Measurements from ENCODE around the gene FARS2. TPM values are rescaled to one million over a fixed set of nuclear protein-coding genes. Genes with fewer than 3 reads are reported as not detected.

FARS2 gene
- total RNA-seq, 4 donors from 2014 or later: 16.4 to 26.1 (median 21.4) TPM

DNA sequence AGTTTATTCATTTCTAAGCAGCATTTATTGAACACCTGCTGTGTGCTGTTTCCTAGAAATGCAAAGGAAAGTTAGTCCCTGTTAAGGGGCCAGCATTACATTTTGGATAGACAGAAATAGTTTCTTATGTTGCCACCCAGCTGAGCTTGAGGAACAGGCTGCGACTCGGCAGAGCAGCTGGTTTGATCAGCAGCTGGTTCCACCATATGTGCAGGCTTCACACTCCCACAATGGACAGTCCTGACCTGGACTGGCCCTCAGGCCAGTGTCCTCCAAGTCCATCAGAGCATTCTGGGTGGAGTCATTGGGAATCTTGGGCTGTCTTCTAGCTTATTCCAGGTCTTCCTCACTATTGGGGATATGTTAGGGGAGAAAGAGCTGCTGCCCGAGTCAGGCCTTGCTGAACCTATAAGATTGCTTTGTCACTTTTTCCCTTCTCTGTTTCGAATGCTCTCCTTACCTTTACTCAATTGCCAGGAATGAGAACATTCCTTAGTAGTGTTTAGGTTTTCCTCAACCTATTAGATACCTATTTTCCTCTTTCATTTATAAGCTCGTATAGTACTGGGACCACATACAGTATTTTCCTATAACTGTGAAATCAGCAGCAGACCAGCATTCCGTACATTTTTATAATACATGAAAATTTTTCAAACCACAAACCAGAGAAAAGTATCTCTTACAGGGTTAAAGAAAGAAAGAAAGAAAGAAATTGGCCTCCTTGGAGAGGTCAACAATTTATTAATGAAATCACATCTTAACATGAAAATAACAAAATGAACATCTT, 203.0 kb downstream of the FARS2 start:
- H3K36me3 ChIP-seq: no peaks in the 10 kb centered on the region
- H3K27me3 ChIP-seq: no peaks in the 10 kb centered on the region
- TF ChIP-seq POLR2A (IDR thresholded peaks at IDR 0.05) (no peak), EP300 (IDR thresholded peaks at IDR 0.05) (no peak)
- TF ChIP-seq, protein P1, sequence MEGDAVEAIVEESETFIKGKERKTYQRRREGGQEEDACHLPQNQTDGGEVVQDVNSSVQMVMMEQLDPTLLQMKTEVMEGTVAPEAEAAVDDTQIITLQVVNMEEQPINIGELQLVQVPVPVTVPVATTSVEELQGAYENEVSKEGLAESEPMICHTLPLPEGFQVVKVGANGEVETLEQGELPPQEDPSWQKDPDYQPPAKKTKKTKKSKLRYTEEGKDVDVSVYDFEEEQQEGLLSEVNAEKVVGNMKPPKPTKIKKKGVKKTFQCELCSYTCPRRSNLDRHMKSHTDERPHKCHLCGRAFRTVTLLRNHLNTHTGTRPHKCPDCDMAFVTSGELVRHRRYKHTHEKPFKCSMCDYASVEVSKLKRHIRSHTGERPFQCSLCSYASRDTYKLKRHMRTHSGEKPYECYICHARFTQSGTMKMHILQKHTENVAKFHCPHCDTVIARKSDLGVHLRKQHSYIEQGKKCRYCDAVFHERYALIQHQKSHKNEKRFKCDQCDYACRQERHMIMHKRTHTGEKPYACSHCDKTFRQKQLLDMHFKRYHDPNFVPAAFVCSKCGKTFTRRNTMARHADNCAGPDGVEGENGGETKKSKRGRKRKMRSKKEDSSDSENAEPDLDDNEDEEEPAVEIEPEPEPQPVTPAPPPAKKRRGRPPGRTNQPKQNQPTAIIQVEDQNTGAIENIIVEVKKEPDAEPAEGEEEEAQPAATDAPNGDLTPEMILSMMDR (IDR thresholded peaks at IDR 0.05): no peak
- peaks cover 0 to 5% (median 0%) of the 10 kb centered on the region in 4 donors for H3K9me3 ChIP-seq
- H3K27ac ChIP-seq: no peak overlapping the region
- H3K4me3 ChIP-seq: no peak overlapping the region
- DNase-seq (ENCODE audit: low spot score in 2 of 2): no peak
- peaks cover 0 to 6% (median 0%) of the 10 kb centered on the region in 4 donors for H3K4me1 ChIP-seq
- 86 to 93% methylated on average over 6 of the region's 6 CpGs for WGBS, 2 donors

- Histone ChIP-seq H3K4me3 (no peak overlapping the region), H3K36me3 (no peaks in the 10 kb centered on the region), H3K27ac (no peak overlapping the region), H3K27me3 (no peaks in the 10 kb centered on the region), H3K9me3 (peaks cover 0 to under 1% (median 0%) of the 10 kb centered on the region in 4 donors), H3K4me1 (peaks cover 0 to 5% (median under 1%) of the 10 kb centered on the region in 4 donors)
- TF ChIP-seq EP300 (IDR thresholded peaks at IDR 0.05) (no peak), POLR2A (IDR thresholded peaks at IDR 0.05) (no peak)
- TF ChIP-seq, protein P1 (IDR thresholded peaks at IDR 0.05): no peak
- WGBS, 2 donors: 90 to 92% methylated on average over 5 of the region's 5 CpGs
- DNase-seq (ENCODE audit: low spot score in 2 of 2): no peak
Observed at GRCh38 chr6:5466281-5467136, 205.2 kb downstream of the FARS2 start.

DNA sequence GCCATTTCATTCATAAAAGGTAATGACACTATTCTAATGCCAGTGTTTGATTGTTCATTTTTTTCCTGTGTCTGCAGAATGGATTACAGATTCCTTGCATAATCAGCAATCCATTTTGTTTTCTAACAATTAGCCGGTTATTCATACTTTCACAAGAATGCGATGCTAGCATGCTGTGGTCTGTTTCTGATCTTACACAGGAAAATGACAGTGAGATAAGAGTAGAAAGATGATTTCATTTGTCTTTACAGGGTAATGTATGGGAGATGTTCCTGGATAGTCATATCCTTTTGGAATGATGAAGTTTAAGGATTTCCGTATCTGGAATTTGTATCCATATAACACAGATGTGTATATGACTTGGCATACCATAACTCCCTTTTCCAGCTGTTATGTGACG, 207.3 kb downstream of the FARS2 start:
- TF ChIP-seq POLR2A (IDR thresholded peaks at IDR 0.05): no peak
- TF ChIP-seq, protein P1 (IDR thresholded peaks at IDR 0.05): no peak
- no peak for TF ChIP-seq EP300 (IDR thresholded peaks at IDR 0.05)
- no peak overlapping the region for H3K4me3 ChIP-seq
- no peak for DNase-seq (ENCODE audit: low spot score in 2 of 2)
- no peak overlapping the region for H3K27ac ChIP-seq
- H3K36me3 ChIP-seq: no peaks in the 10 kb centered on the region
- 73 to 76% methylated on average over 4 of the region's 4 CpGs for WGBS, 2 donors
- no peaks in the 10 kb centered on the region for H3K9me3 ChIP-seq
- no peaks in the 10 kb centered on the region for H3K27me3 ChIP-seq
- peaks cover 0 to 8% (median 3%) of the 10 kb centered on the region in 4 donors for H3K4me1 ChIP-seq

DNA sequence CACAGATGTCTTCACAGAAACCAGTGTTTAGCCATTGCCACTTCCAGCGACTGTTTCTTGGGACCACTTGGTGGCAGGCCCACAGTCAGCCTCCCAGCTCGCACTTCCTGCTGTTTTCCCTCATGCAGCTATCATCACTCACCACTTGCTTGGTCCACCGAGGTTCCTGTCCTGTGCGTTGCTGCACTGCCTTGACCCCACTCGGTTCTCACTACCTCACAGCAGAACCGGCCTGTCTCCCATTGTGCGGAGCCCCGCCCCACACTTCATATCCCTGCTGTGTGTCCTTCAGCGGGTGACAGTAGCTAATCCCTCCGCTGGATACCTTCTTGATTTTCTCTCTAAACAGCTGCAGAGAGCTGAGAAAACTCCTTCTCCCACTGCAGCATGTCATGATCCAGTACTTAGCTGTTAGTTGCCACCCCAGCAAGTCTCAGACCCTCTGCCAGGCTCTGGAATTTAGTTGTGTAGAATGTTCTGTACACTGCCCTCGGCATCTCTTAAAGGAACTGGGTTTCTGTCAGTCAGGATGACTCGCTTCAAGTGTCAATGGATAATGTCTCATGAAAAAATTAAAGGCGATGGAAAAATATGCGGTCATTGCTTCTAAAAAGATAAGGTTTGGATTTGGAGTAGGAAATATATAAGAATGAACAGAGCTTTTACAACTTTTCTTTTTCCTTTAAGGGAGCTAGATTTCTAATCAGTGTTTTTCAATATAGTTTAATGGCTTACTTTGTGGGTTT, 208.0 kb downstream of the FARS2 start:
- no peaks in the 10 kb centered on the region for H3K36me3 ChIP-seq
- peaks cover 0 to 8% (median 3%) of the 10 kb centered on the region in 4 donors for H3K4me1 ChIP-seq
- TF ChIP-seq POLR2A (IDR thresholded peaks at IDR 0.05) (no peak), EP300 (IDR thresholded peaks at IDR 0.05) (no peak)
- TF ChIP-seq, protein P1 (IDR thresholded peaks at IDR 0.05): no peak
- WGBS, 2 donors: 79 to 82% methylated on average over 14 of the region's 14 CpGs
- H3K27me3 ChIP-seq: no peaks in the 10 kb centered on the region
- H3K27ac ChIP-seq: no peak overlapping the region
- no peak overlapping the region for H3K4me3 ChIP-seq
- no peak for DNase-seq (ENCODE audit: low spot score in 2 of 2)
- no peaks in the 10 kb centered on the region for H3K9me3 ChIP-seq
